ENCODE measurements around the gene RNF32. TPM values are rescaled to one million over a fixed set of nuclear protein-coding genes. Genes with fewer than 3 reads are reported as not detected.

The RNF32 gene
- total and polyA plus RNA-seq, 2 of the 13 experiments (the other 11 are each of a cell fraction or from before 2014, with no cell fraction given), result not detected

DNA sequence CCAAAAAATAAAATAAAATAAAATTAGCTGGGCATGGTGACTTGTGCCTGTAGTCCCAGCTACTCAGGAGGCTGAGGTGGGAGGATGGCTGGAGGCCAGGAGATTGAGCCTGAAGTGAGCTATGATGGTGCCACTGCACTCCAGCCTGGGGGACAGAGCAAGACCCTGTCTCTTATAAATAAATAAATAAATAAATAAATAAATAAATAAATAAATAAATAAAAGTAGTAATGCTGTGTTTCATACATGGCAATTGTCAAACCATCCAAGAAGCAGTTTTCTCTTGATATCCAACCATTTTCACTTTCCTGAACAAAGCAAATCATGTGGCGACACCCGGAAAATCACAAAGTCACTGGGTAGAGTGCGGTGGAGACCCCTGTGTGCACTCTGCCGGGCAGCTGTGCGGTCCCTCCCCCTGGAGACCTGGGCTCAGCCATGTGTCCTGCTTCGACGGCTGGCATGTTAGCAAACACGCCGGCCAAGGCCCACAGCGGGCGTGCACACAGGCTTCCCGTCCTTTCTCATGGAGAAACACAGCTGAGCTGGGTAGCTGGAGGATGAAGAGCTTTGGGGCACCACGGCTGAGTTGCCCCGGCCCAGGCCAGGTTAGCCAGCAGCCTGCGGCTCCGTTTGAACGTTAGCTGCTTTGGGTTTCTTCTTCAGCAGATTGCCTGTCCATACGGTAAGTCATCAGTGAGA lies 22.3 kb upstream of the RNF32 start:
- Histone ChIP-seq H3K9ac (ENCODE audit: insufficient read depth, low read depth, low read length) (peak overlapping the region; percentile 98; the same call in 1 of the 2 replicates), H3K4me1 (ENCODE audit: insufficient read depth, low read length) (peaks cover 61% of the 10 kb centered on the region), H3K79me2 (ENCODE audit: insufficient read depth, low read length) (no peaks in the 10 kb centered on the region), H3K4me3 (replicated peaks in 1 of 3; ENCODE audit: insufficient read depth in 1 of 3, low read depth in 2 of 3, low read length in 3 of 3) (no peak overlapping the region), H3K27me3 (ENCODE audit: control insufficient read depth in 1 of 2, insufficient read depth in 2 of 2, low read length in 2 of 2) (no peaks in the 10 kb centered on the region), H3K27ac (ENCODE audit: extremely low read length, insufficient read depth, low read length) (peak overlapping the region; percentile 100), H4K20me1 (ENCODE audit: insufficient read depth, low read length) (no peaks in the 10 kb centered on the region), H2AFZ (ENCODE audit: low read length) (no peak overlapping the region), H3K9me3 (ENCODE audit: low read length) (peaks cover 10% of the 10 kb centered on the region), H3K4me2 (ENCODE audit: low read depth, low read length) (no peak overlapping the region), H3K36me3 (replicated peaks in 1 of 2; ENCODE audit: control insufficient read depth in 1 of 2, insufficient read depth in 2 of 2, low read length in 2 of 2) (no peaks in the 10 kb centered on the region)
- intact Hi-C loops (cut with micrococcal nuclease; ENCODE audit: unreplicated experiment), result no loop called here
- in situ Hi-C loops (cut with HindIII; ENCODE audit: extremely low pct_ligation_motif_present, low pct_unique_long_range_greater_than_20kb), result loop anchor here (5.0 kb wide), 1 partner anchor 101 kb away; no protein-coding TSS in a partner anchor
- FAIRE-seq, result no peak
- 94% methylated on average over 13 of the region's 18 CpGs for WGBS (ENCODE audit: low lambda C conversion rate)
- TF ChIP-seq ZNF770 (CRISPR knock-in tag; IDR thresholded peaks at IDR 0.05) (0 out of 2 replicates have a peak, but pooled peaks have one; percentile 41), PHF20 (CRISPR knock-in tag; IDR thresholded peaks at IDR 0.05) (no peak), ARID2 (CRISPR knock-in tag; IDR thresholded peaks at IDR 0.05; ENCODE audit: borderline replicate concordance) (no peak), ZNF687 (CRISPR knock-in tag; IDR thresholded peaks at IDR 0.05) (peak; percentile 67), ZFP91 (CRISPR knock-in tag; IDR thresholded peaks at IDR 0.05; ENCODE audit: borderline replicate concordance) (0 out of 2 replicates have a peak, but pooled peaks have one; percentile 24), ATF1 (CRISPR knock-in tag; IDR thresholded peaks at IDR 0.05) (no peak), SMAD1 (CRISPR knock-in tag; IDR thresholded peaks at IDR 0.05; ENCODE audit: borderline replicate concordance, low read depth) (0 out of 2 replicates have a peak, but pooled peaks have one; percentile 31)
- TF ChIP-seq, protein P1, sequence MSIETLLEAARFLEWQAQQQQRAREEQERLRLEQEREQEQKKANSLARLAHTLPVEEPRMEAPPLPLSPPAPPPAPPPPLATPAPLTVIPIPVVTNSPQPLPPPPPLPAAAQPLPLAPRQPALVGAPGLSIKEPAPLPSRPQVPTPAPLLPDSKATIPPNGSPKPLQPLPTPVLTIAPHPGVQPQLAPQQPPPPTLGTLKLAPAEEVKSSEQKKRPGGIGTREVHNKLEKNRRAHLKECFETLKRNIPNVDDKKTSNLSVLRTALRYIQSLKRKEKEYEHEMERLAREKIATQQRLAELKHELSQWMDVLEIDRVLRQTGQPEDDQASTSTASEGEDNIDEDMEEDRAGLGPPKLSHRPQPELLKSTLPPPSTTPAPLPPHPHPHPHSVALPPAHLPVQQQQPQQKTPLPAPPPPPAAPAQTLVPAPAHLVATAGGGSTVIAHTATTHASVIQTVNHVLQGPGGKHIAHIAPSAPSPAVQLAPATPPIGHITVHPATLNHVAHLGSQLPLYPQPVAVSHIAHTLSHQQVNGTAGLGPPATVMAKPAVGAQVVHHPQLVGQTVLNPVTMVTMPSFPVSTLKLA (IDR thresholded peaks at IDR 0.05), result no peak
- no TSS peak for BruUV-seq (replicated peaks)
- ChIA-PET CTCF (ENCODE audit: low intra/inter-chr PET ratio, low total read pairs) (no interaction called here), POLR2A (interaction anchor here (0.9 to 2.1 kb wide), 2 partner anchors 9 to 24 kb away, joined by 3 to 12 read pairs; no protein-coding TSS in a partner anchor)
- ATAC-seq, result no peak
- DNase-seq (ENCODE audit: low spot score), result no peak

Data from HepG2 (cell line).